Right renal pelvis (tissue), 4 donors: ENCODE measurements around the gene SLC7A1. TPM values are rescaled to one million over a fixed set of nuclear protein-coding genes. Genes with fewer than 3 reads are reported as not detected.
A peak's percentile ranks its signal among the peaks of the same experiment; 100 is the strongest.

Source experiments
- DNase-seq, 4 donors: peaks; one replicate each; pipeline ENCODE4 v3.0.0-alpha.2; 2013; ENCODE audit warnings: low read depth in 4 of 4, low spot score in 3 of 4, missing footprints in 1 of 4
- polyA plus RNA-seq, 4 donors: library from polyadenylated mRNA; unstranded; fragments of 120-200 nt; gene quantifications; one replicate each; pipeline ENCODE4 v1.2.1, GENCODE V29; 2013; ENCODE audit not compliant: insufficient read length in 4 of 4

SLC7A1 gene
- polyA plus RNA-seq, 4 donors = 15.6 to 20.7 (median 17.7) TPM

- DNase-seq = no peak
These were observed 32.6 kb downstream of the SLC7A1 start for GRCh38 chr13:29562786-29563438.

DNA sequence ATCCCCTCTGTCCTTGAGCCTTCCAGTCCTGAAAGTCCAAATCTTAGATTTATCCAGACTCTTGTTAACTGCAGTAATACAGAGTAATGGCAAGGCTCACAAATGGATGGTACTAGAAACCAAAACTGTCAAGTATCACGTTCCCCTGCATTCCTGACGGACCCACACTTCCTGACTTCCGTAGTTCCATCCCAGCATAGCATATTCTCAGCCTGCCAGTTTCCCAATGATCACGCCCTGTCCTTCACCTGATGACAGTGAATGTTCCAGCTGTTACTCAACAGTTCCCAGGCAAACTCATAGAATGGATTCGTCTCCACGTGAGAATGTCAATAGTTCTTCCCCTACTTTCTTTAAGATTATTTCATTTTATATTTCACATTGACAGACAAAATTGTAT lies 33.6 kb downstream of the SLC7A1 start:
- DNase-seq = no peak

DNA sequence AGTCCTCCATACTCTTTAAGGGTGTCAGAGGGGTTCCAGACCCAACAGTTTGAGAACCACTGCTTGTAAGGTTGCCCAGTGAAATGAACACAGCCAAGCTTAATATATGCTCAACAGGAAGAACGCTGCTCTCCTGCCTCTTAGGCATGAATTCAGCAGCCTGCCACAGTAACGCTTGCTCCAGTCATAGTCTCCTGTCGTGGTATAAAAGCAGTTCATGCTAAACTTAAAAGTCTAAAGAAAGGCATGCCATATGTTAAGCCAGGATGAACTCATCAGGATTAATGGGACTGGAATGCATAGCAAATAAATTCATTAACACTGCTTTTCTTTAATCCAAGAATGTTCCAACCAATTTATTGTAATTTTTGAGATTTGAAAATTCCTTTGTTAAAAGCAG lies 38.7 kb downstream of the SLC7A1 start:
- DNase-seq = no peak

- no peak for DNase-seq
These were observed 44.3 kb downstream of the SLC7A1 start for GRCh38 chr13:29551214-29551613.

GRCh38 chr13:29550430-29550988 lies 45.0 kb downstream of the SLC7A1 start:
- no peak for DNase-seq

- peak in 3 of 4 donors; percentile 20 to 43 (median 33) for DNase-seq
These were observed 46.8 kb downstream of the SLC7A1 start for GRCh38 chr13:29548722-29549121.

- no peak for DNase-seq
These were observed 48.3 kb downstream of the SLC7A1 start for GRCh38 chr13:29547153-29547552.

GRCh38 chr13:29546662-29547061 lies 48.8 kb downstream of the SLC7A1 start:
- no peak for DNase-seq

- no peak for DNase-seq
These were observed 49.5 kb downstream of the SLC7A1 start for GRCh38 chr13:29545988-29546387.

DNA sequence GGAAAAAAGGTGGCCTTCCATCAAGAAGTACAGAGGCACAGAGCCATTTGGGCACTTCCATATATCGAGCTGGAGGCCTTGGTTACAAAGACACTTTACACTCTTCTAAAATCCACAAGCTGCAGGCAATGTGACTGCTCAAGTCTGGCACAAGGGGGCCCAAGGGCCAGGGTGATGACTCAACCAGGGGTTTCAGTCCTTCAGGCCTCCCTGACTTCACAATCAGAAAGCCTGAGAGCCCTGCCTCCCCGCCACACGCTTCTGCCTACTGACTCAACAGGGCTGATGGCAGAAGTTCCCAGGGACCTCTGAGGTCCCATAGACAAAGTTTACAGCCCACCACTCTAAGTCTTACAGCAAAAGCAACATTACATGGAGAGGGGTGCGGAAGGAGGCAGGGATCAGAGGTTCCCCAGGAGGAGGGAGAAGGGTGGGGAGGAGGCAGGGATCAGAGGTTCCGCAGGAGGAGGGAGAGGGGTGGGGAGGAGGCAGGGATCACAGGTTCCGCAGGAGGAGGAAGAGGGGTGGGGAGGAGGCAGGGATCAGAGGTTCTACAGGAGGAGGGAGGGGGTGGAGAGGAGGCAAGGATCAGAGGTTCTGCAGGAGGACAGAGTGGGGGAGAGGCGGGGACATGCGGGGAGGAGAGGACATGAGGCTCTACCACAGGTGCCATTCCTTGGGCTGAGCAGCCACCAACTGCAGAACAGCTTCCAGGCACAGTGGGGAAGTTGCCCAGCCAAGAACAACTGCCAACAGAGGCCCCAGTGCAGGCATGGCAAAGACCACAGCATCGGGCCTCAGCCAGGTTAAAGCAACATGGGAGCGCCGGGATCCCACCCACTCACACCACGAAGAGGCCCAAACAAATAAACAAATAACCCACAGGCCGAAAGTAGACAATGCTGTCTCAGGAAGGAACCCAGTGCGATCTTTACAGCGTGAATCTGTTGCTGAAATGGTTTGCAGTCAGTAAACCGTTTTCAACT lies 52.0 kb downstream of the SLC7A1 start:
- DNase-seq = no peak

DNA sequence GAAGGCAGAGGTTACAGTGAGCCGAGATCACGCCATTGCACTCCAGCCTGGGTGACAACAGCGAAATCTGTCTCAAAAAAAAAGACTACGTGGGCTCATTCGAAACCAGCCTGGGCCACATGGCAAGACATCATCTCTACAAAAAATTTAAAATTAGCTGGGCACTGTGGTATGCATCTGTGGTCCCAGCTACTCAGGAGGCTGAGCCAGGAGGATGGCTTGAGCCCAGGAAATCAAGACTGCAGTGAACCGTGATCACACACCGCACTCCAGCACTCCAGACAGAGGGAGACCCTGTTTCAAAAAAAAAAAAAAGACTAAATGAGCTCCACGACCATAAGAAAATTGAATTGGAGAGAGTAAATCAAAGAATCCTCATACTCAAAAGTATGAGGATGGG lies 53.1 kb downstream of the SLC7A1 start:
- no peak for DNase-seq

DNA sequence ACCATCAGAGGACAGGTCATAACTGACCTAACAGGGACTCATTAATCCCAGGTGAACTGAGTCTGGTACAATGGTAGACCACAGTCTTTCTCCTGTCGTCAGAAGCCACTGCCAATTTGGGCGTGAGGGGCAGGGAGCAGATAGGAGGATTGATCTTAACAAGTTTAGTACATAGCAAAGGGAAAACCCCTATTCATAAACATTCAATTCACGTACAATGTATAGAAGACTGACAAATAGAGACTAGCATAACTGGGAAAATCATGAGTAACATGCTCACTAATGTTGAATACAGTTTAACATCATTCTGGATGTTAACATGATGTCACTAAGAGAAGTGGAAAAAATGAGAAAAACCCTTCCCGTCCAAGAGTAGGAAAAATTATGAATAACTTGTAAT lies 54.1 kb downstream of the SLC7A1 start:
- DNase-seq = no peak

GRCh38 chr13:29540799-29541198 lies 54.7 kb downstream of the SLC7A1 start:
- DNase-seq = no peak

DNA sequence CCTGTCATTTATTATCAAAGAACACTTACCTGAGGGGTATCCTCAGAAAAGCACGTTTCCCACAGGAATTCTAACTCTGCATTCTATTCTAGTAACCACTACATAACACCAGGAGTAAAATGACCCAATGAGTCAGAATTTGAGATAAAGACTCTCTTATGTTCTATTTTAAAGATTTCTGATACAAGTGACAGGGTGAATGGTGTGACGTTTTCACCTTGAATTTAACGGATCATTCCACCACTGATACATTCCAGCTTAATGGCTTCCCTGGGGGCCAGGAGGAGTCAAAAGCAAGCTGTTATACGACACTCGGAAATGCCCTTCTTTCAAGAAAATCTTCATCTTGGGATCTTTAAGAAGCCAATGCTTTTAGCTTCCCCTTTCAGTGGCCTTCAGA lies 55.2 kb downstream of the SLC7A1 start:
- no peak for DNase-seq

DNA sequence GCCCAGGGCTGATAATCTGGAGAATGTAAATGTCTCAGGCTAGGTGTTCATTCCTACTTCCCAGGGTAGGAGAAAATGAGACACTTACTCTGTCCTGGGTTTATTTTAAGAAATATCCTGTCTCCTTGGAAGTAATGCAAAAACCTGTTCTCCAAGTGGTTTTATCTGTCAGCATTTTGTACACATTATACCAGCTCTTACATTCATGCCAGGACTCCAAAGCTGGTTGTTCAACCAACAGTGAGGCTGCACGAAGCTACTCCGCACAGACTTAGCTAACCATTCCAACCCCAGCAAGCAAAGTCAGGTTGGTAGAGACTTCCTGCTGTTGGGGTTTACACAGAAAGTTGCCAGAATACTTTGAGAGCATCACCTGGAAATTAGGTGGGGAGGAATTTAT lies 55.6 kb downstream of the SLC7A1 start:
- DNase-seq = no peak

DNA sequence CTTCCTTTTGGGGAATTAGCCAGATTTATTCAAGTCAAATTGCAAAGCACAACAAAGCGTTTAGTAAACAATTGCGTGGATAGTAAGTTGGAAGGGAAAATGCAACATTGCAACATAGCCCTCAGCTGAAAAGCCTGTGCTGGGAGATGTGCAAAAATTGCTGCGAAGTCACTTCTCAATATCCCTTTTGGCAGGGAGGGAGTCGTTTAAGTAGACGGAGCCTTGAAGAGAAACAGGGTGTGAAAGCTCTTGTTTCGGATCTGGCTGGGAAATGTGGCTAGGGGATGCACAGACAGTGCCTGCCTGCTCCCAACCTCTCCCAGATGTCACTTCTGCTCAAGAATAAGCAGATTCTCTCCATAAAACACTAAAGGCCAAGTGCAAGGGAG lies 56.8 kb downstream of the SLC7A1 start:
- DNase-seq = no peak

DNA sequence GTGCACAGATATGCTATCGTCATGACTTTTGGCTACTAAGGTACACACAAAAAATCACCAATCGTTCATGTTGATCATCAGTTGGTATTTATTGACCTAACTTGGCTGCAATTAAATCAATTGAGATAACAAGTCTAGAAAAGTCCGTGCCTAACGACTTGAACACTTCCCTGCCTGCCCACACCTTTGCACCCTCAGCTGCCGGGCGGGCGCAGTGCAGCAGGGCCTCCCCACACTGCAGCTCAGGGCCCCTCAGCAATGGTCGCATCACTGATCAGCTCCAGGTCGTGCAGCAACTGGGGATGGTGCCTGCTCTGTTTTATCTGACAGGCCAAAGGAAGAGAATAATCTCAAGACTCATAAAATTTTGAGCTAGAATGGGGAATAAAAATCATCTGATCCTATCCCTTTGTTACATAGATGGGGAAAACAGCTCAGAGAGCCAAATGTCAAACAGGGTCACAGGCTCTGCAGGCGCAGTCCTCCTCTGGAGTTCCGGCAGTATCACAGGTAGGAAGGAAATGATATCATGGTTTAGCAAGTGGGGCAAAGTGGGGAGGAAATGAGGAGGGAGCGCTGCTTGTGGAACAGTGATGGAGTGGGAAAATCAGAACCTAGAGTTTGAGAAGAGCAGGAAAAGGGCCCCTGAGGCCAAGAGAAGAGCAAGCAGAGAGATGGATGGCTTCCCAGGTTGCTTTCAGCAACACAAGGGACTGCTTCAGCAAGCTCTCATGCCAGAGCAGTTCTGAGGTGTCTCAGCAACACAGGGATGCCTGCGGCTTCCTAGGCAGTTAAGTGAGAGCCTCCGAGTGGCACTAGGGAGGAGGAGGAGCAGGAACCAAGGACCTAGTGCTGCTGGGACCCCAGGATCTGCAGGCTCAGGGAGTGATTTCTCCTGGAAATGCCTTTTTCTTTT lies 57.5 kb downstream of the SLC7A1 start:
- DNase-seq = no peak

DNA sequence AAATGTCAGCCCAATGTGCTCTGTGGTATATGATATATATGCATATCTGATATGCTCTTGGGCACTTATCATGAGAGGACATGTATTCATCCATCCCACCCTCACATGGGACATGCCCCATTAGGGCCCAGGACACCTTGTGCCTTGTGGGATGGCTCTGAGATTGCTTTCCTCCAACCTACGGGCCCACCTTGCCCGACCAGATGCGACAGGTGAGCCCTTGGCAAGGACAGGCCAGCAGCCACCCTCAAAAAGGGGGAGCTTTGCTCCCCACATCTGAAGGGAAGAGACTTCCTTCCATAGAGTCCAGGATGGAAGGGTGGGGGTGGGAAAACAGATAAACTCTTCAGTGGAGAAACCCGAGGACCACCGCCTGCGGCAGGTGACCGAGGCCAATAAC lies 58.6 kb downstream of the SLC7A1 start:
- no peak for DNase-seq

DNA sequence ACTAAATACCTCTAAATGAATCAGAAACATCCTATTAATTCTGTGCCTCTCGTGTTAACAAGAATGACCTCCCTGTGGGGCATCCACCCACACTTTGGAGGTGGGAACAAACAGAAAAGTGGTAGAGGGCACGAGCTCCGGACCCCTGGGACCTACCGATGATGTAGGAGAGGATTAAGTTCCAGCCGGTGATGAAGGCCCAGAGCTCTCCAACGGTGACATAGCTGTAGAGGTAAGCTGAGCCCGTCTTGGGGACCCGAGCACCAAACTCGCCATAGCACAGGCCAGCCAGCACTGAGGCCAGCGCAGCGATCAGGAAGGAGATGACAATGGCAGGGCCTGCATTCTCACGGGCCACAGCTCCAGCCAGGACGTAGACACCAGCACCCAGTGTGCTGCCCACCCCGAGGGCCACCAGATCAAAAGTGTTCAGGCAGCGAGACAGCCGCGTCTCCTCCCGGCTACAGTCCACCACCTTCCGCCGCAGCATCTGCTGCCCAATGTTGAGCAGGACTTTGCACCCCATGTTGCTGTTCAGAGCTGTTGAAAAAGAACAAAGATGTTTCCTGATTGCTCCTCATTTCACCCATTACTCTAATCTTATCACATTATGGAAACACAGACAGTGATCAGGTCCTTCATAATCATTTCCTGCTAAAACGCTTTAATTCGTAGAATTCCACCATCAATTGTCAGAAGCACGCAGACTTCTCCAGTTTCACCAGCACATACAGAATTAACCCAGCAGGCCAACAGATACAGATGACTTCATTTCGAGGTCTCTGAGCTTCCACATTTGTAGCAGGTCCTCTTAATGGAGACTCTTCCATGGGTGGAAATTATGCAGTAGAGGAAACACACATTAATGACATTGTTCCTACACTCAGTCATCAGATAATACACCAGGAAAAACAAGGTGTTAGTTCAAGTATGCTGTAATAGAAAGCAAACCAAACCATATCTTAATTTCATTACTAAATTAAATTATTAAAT lies 59.5 kb downstream of the SLC7A1 start:
- no peak for DNase-seq
